GDM1 (cell line): Measurements from ENCODE around the gene ENO4.

Source experiments
- DNase-seq: peaks from one replicate; lab custom pipeline; 2025; lab: John Stamatoyannopoulos, UW

ENO4 gene

DNA sequence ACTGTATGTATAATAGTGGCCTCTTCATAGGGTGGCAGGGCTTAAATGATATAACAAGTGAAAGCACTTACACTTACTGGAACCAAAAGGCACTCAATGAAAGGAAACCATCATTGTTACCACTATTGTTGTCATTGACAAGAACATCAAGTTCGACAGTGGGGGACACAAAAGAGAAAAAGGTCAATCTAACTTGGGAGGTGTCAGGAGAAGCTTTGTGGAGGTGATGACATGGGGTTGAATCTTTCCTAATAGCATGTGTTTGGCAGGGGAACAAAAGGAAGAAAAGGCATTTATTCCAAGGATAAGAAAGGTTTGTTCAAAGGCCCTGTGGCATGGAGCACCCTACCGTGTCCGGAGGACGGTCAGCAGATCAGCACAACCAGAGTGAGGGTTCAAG, 18.2 kb upstream of the ENO4 start:
- DNase-seq, result no peak

- DNase-seq, result no peak
Measured at GRCh38 chr10:116831790-116832189, 17.5 kb upstream of the ENO4 start.

GRCh38 chr10:116833986-116834985, 15.0 kb upstream of the ENO4 start:
- no peak for DNase-seq

- DNase-seq, result no peak
Measured at GRCh38 chr10:116835658-116836057, 13.6 kb upstream of the ENO4 start.

DNA sequence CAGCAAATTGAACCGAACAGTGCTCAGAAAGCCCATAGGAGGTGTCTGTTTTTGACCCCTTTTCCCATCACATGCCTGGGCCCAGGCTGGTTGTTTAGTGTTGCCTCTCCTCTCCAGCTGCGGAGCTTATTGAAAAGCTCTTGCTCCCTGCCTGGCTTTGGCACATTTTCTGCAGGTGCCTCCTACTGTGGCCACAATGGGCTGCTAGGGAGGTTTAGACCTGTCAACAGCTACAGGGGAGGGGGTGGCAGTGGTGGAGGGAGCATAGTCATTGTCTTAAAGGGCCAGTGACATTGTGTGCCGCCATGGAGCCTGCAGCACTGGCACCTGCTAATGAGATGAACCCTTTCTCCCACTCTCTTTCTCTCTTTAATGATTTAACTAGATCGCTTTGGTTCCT, 13.2 kb upstream of the ENO4 start:
- DNase-seq, result no peak

GRCh38 chr10:116836902-116837523, 12.3 kb upstream of the ENO4 start:
- no peak for DNase-seq

- DNase-seq, result no peak
Measured at GRCh38 chr10:116838143-116838725, 11.1 kb upstream of the ENO4 start.

- no peak for DNase-seq
Measured at GRCh38 chr10:116840389-116841075, 8.8 kb upstream of the ENO4 start.

GRCh38 chr10:116845823-116846222, 3.5 kb upstream of the ENO4 start:
- DNase-seq, result no peak

DNA sequence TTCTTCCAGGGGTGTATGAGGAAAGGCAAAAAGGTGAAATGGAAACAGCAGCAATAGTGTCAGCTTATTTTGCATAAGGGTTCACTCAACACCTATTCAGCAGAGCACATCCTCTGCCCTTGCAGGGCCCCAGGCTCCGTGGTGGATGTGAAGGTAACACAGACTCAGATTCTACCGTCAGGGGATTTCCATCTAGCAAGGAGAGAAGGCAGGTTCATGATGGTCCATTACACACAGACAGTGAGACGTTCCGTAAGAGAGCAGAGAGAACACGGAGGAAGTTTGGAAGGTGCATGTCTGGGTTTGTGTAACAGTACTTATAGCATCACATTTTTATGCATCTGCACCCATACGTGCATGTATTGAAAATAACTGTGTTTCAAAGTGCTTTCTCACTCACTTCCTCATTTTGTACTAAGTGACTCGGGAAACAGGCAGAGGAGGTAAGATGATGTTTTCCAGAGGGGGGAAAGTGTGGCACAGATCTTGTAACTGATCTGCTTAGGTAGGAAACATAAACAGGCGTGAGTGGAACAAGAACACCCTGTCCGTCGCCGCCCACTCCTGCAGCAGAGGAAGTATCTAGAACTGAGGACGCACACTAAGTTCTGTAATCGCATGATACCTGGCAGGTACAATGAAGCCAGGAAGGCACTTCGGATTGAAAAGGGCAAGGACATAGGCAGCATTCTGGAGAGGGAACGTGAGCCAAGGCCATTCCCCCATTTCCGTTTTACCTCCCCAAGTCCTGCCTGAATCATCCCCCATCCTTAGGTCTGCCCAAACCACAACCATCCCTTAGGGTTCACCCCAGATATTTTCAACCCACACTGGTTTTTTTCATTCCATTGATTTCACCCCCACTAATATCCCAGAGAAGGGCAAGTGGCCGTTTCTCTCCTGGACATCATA, 1.0 kb upstream of the ENO4 start:
- DNase-seq, result no peak

GRCh38 chr10:116848944-116849247, 403 bp upstream of the ENO4 start:
- DNase-seq, result no peak

- DNase-seq, result no peak
Measured at GRCh38 chr10:116850058-116850611, 836 bp downstream of the ENO4 start.

- no peak for DNase-seq
Measured at GRCh38 chr10:116852246-116852645, 2.9 kb downstream of the ENO4 start.

- no peak for DNase-seq
Measured at GRCh38 chr10:116853287-116853686, 4.0 kb downstream of the ENO4 start.

- DNase-seq, result no peak
Measured at GRCh38 chr10:116853701-116854100, 4.4 kb downstream of the ENO4 start.

DNA sequence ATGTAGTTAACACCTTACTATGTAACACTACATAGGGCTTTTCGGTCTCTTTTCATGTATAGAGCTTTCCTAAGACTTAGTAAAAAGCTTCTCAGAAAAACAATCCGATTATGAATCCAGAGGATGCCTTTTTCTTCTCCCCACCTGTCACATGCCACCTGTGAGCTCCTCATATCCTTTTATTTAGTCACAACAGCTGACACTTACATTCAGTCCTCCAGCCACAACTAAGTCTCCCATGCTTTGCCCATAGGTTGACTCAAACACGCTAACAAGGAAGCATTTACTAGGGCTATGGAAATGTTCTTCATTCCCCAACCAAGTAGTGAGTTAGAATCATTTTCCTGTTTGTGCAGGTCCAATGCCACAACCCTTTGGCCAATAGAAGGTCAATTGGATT, 7.9 kb downstream of the ENO4 start:
- no peak for DNase-seq

DNA sequence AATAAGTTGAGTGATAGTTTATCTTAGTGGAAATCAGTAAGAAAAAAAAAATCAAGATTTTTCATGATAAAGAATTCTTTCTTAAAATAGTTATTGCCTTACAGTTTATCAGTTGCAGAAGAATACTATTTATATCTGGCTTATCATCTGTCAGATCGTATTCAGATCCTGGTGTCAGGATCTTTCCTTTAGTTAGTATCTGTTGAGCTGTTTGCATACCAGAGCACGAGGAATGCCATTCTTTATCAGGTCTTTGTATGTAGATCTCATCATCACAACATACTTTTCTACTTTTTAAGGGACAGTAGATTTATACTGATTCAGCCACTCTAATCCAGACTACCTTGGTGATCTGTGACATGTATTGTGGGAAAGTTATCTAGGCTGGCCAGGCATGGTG, 12.5 kb downstream of the ENO4 start:
- DNase-seq, result no peak

DNA sequence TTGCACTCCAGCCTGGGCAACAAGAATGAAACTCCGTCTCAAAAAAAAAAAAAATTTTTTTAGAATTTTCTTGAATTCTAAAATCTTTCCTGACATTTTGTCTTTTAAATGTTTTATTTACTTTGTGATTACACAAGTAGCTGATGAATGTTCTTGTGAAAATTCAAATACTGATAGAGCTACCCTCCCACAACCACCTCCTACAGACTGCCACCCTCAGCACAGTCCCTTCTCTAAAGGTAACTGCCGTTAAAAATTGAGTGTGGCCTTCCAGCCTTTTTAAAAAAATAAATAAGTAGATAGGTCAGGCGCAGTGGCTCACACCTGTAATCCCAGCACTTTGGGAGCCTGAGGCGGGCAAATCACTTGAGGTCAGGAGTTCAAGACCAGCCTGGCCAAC, 15.1 kb downstream of the ENO4 start:
- DNase-seq, result no peak

DNA sequence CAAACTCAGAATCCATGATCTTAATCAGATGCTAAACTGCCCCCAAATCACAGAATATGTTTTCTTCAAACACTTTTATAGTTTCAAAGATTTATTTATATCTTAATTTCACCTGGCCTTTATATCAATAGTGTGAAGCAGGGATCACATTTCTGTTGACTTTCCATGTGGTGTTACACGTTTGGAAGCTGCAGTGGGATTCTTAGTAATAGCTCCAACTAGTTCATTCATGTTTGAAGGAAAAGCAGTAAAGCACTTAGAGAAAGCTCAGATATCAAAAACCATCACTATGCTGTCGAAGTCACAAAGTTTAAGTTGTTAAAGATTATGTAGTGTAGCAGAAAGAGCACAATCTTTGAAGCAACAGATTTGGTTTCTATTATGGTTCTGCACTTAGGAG, 16.8 kb downstream of the ENO4 start:
- no peak for DNase-seq

GRCh38 chr10:116866987-116867595, 17.8 kb downstream of the ENO4 start:
- DNase-seq, result no peak

GRCh38 chr10:116868198-116868676, 18.9 kb downstream of the ENO4 start:
- DNase-seq, result no peak
